Naive B cell (primary cell): ENCODE measurements around the gene LIME1. TPM values are rescaled to one million over a fixed set of nuclear protein-coding genes. Genes with fewer than 3 reads are reported as not detected.

Experiments used
- ATAC-seq, 2 donors: fragments of 150-1000 bp; cut with Tn5 transposase; 2 replicates each; pipeline ENCODE4 v1.10.0; 2021; ENCODE audit warnings: low read depth in 2 of 2, mild to moderate bottlenecking in 2 of 2, moderate library complexity in 2 of 2
- DNase-seq: peaks from one replicate; pipeline ENCODE4 v3.0.0; 2022
- H3K27ac Mint-ChIP-seq, 6 donors: one replicate each; pipeline ENCODE4 v1.8.0; 2020 to 2022; ENCODE audit warnings: mild to moderate bottlenecking in 6 of 6, mixed read lengths in 6 of 6, moderate library complexity in 5 of 6, inconsistent platforms in 2 of 6
- H3K27me3 Mint-ChIP-seq, 3 donors: one replicate each; pipeline ENCODE4 v1.8.0; 2021 to 2022; ENCODE audit warnings: mixed read lengths in 3 of 3, mild to moderate bottlenecking in 1 of 3
- H3K36me3 Mint-ChIP-seq, 2 donors: one replicate each; pipeline ENCODE4 v1.8.0; 2020 to 2022; ENCODE audit warnings: mixed read lengths in 2 of 2, inconsistent platforms in 1 of 2, mild to moderate bottlenecking in 1 of 2
- H3K4me1 Mint-ChIP-seq, 3 donors: one replicate each; pipeline ENCODE4 v1.8.0; 2020 to 2022; ENCODE audit warnings: mixed read lengths in 3 of 3, inconsistent platforms in 1 of 3, mild to moderate bottlenecking in 1 of 3, moderate library complexity in 1 of 3
- H3K4me3 Mint-ChIP-seq, 8 donors: one replicate each; pipeline ENCODE4 v1.8.0; 2020 to 2022; ENCODE audit warnings: mild to moderate bottlenecking in 8 of 8, mixed read lengths in 8 of 8, moderate library complexity in 8 of 8, inconsistent platforms in 2 of 8
- H3K9me3 Mint-ChIP-seq, 7 donors: one replicate each; pipeline ENCODE4 v1.8.0; 2020 to 2022; ENCODE audit warnings: mixed read lengths in 7 of 7, mild to moderate bottlenecking in 5 of 7, inconsistent platforms in 2 of 7, moderate library complexity in 1 of 7
- polyA plus RNA-seq, 6 donors: library from polyadenylated mRNA; unstranded; fragments of 300-500 nt; fragmentation: Illumina TruSeq; gene quantifications; one replicate each; pipeline ENCODE4 v1.2.3, GENCODE V29; 2021; ENCODE audit warnings: low read depth in 6 of 6

LIME1 gene, protein sequence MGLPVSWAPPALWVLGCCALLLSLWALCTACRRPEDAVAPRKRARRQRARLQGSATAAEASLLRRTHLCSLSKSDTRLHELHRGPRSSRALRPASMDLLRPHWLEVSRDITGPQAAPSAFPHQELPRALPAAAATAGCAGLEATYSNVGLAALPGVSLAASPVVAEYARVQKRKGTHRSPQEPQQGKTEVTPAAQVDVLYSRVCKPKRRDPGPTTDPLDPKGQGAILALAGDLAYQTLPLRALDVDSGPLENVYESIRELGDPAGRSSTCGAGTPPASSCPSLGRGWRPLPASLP
- 10 to 100 TPM in 1 of 6 donors, 1 to 10 TPM in 5; 4.9 to 19.0 (median 8.8) TPM for polyA plus RNA-seq

DNA sequence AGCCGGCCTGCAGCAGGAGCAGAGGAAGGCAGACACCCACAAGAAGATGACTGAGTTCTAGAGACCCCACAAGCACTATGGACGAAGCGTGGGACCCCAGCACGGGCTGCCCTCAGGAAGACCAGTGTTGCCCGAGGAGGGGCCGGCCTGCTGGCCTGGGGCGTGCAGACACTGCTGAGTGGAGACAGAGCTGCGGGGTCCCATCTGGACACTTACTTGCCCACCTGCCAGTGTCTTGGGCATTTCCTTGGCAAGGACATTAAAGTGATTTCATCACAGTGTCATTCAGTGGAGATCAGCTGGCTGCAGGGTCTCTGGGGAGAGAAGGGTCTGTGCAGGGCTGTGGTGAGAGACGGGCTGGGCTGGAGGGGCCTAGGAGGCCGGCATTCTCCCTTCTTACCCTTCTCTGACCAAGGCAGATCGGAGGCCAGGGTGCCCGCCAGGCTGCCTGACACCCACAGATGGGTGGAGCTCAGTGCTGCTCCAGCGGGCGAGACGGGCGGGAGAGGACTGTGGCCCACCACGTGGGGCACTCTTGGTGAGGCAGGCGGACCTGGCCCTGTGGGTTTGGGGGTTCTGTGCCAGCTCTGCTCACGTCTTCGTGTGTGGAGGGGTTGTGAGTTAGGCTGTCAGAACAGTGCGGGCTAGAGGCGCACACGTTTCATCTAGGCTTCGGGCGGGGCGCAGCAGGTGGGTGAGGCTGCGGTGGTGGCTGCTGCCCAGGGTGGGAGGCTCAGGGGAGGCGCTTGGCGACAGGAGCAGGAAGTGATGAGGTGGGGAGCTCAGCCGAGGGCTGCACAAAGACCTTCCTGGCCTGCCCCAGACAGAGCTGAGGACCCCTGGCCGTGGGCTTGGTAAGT is at the start of gene LIME1:
TSS of gene LIME1 (plus strand) at position 806 of the 860 bp plus-strand sequence. CDS start 886 bp downstream, outside the sequence.
- Mint-ChIP-seq H3K4me1 (peaks cover 18 to 38% (median 19%) of the 10 kb centered on the region in 3 donors), H3K27me3 (no peaks in the 10 kb centered on the region), H3K9me3 (no peaks in the 10 kb centered on the region), H3K4me3 (peak within 1 kb of the TSS; percentile 79 to 90 (median 84)), H3K27ac (peak within 1 kb of the TSS in 5 of 6 donors; percentile 21 to 88 (median 62)), H3K36me3 (peaks cover 0 to 7% of the 10 kb centered on the region in 2 donors)
- DNase-seq (peak; percentile 63), ATAC-seq (peak; percentile 63 to 65)

DNA sequence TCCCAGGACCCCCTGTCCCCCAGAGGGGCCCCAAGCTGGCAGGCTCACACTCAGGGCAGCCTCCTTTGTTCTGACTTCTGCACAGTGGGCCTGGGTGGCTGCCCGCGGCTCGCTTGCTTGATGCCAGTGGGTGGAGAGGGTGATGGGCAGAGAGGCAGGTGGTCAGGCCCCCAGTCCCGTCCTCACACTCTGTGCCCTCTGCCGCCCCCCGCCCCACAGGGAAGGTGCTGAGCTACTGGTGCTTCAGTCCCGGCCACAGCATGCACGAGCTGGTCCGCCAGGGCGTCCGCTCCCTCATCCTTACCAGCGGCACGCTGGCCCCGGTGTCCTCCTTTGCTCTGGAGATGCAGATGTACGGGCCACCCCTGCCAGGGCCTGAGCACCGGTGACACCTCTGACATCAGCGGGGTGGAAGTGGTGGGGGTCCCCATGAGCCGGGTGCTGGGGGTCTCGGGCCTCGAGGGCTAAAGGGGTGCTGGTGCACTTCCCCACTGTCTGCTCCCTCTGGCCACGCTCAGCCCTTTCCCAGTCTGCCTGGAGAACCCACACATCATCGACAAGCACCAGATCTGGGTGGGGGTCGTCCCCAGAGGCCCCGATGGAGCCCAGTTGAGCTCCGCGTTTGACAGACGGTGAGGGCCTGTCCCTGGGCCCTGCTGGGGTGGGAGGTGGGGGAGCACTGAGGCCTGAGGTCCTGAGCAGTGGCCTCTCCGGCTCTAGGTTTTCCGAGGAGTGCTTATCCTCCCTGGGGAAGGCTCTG is 48.9 kb upstream of the LIME1 start:
- H3K9me3 Mint-ChIP-seq: no peaks in the 10 kb centered on the region
- no peak for ATAC-seq
- H3K27me3 Mint-ChIP-seq: no peaks in the 10 kb centered on the region

DNA sequence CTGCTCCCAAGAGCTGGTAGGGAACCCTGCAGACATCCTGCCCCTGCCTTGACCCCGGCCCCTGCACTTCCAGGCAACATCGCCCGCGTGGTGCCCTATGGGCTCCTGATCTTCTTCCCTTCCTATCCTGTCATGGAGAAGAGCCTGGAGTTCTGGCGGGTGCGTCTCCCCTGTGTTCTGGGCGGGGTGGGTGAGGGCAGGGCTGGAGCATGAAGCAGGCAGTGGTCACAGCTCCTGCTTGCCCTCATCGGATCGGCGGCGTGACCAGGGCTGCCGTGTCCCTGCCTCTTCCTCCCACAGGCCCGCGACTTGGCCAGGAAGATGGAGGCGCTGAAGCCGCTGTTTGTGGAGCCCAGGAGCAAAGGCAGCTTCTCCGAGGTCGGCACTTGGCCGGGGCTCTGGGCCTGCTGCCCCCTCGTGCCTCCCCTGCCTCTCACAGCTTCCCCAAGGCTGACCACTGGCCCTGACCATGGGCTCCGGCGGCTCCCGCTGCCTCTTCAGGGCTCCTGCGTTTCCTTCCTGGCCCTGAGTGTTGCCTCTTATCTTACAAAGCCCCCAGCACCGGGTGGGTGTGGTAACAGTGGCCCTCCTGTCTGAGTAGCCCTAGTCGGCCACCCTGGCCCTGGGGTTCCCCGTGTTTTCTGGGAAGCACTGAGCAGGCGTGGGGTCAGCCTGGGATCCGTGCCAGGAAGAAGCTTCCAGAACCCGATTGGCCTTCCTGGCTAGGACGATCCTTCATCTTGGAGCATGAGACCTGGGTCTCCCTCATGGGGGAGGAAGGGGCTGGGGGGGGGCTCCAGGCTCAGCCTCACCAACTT is 48.0 kb upstream of the LIME1 start:
- ATAC-seq: no peak
- H3K36me3 Mint-ChIP-seq: no peaks in the 10 kb centered on the region
- H3K9me3 Mint-ChIP-seq: no peaks in the 10 kb centered on the region
- DNase-seq: no peak
- no peak overlapping the region for H3K27ac Mint-ChIP-seq
- peaks cover 3 to 5% (median 5%) of the 10 kb centered on the region in 3 donors for H3K4me1 Mint-ChIP-seq
- H3K4me3 Mint-ChIP-seq: no peak overlapping the region
- no peaks in the 10 kb centered on the region for H3K27me3 Mint-ChIP-seq

More for the DNA sequence above, 48.9 kb upstream of the LIME1 start:
- DNase-seq: no peak
- H3K4me3 Mint-ChIP-seq: no peak overlapping the region
- no peaks in the 10 kb centered on the region for H3K36me3 Mint-ChIP-seq
- H3K4me1 Mint-ChIP-seq: peaks cover 3 to 5% (median 5%) of the 10 kb centered on the region in 3 donors
- no peak overlapping the region for H3K27ac Mint-ChIP-seq

DNA sequence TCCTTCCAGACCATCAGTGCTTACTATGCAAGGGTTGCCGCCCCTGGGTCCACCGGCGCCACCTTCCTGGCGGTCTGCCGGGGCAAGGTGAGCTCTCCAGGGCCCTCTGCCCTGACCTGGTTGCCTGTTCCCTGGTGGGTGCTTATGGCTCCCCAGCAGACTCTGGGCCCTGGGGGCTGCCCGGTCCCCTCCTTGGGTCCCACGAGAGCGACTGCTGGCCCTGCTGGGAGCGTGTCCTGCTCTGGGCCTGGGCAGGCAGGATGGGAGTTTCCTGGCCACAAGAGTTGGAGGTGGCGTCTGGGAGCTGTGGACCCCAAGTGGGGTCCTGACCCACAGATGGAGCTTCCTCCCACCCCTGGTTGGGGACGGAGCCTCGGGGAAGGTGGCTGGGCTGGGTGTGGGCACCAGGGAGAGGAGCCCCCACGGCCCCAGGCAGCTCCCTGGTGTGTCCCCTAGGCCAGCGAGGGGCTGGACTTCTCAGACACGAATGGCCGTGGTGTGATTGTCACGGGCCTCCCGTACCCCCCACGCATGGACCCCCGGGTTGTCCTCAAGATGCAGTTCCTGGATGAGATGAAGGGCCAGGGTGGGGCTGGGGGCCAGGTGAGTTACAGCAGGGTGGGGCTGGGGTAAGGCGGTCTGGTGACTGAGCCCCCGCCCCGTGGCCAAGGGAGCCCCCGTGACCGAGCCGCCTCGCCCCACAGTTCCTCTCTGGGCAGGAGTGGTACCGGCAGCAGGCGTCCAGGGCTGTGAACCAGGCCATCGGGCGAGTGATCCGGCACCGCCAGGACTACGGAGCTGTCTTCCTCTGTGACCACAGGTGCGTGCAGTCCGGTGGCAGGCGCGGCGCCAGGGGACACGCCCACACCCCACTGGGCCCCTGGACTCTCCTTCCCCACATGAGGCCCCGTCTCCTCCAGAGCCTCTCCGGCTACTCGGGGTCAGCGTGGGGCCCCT is 47.1 kb upstream of the LIME1 start:
- Mint-ChIP-seq H3K27ac (no peak overlapping the region), H3K36me3 (no peaks in the 10 kb centered on the region), H3K4me1 (peaks cover 3 to 5% (median 5%) of the 10 kb centered on the region in 3 donors), H3K4me3 (no peak overlapping the region), H3K9me3 (no peaks in the 10 kb centered on the region), H3K27me3 (no peaks in the 10 kb centered on the region)
- DNase-seq (no peak), ATAC-seq (no peak)

DNA sequence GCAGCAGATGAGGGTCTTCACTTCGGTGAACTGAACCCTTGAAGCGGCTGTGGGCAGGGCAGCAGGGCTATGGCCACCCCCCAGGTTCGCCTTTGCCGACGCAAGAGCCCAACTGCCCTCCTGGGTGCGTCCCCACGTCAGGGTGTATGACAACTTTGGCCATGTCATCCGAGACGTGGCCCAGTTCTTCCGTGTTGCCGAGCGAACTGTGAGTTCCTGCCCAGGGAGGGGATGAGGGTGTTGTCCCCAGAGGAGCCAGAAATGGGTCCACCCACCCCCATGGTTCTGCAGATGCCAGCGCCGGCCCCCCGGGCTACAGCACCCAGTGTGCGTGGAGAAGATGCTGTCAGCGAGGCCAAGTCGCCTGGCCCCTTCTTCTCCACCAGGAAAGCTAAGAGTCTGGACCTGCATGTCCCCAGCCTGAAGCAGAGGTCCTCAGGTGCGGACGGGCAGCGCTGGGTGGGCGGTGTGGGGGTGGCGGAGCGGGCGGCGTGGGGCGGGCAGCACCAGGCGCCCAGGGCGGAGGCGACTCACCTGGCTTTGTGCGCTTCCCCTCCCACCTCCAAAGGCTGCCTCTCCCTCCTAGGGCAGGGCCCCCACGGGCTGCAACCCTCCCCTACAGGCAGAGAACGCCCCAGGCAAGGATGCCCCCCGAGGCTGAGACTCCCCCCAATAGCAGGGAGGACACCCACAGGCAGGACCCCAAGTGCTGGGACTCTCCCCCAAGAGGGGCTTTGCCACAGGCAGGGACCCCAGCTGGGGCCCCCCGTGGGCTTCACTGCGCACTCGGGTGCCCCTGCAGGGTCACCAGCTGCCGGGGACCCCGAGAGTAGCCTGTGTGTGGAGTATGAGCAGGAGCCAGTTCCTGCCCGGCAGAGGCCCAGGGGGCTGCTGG is 46.2 kb upstream of the LIME1 start:
- H3K4me3 Mint-ChIP-seq: no peak overlapping the region
- H3K36me3 Mint-ChIP-seq: no peaks in the 10 kb centered on the region
- H3K9me3 Mint-ChIP-seq: no peaks in the 10 kb centered on the region
- no peak overlapping the region for H3K27ac Mint-ChIP-seq
- H3K4me1 Mint-ChIP-seq: peaks cover 3 to 5% (median 5%) of the 10 kb centered on the region in 3 donors
- ATAC-seq (no peak), DNase-seq (no peak)
- H3K27me3 Mint-ChIP-seq: no peaks in the 10 kb centered on the region

DNA sequence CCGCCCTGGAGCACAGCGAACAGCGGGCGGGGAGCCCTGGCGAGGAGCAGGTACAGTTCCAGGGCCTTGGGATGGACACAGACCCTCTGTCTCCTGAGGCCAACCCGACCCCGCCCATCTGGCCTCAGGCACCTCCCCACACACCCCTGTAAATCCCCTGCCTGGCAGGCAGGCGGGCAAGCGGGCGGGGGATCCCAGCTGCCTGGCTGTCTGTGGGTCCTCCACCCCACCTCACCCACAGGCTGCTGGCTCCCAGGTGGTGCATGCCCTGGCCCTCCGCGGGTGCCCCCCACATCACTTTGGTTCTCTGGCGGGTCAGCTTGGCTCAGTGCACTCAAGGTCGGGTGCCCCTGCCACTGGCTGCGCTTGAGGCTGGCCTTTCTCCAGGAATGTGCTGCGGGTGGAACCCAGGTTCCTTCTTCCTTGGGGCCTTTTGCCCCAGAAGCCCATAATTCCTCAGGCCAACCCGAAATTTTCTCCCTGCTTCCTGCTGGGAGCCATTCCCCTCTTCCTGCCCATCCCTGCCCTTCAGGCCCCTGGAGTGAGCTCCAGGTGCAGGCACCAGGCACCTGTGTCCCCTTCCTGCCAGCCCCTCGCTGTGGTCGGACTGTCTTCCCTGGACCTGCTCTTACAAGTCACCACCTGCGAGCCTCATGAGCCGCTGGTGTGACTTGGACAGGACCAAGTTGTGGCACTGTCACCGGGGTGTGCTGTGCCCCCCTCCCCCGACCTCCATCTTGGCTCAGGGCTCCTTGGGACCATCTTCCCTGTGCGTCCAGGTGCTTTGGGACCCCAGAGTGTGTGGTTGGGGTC is 45.4 kb upstream of the LIME1 start:
- no peaks in the 10 kb centered on the region for H3K36me3 Mint-ChIP-seq
- no peaks in the 10 kb centered on the region for H3K27me3 Mint-ChIP-seq
- ATAC-seq: peak; percentile 49 to 62
- H3K4me1 Mint-ChIP-seq: peaks cover 5 to 8% (median 6%) of the 10 kb centered on the region in 3 donors
- DNase-seq: no peak
- H3K9me3 Mint-ChIP-seq: no peaks in the 10 kb centered on the region
- H3K4me3 Mint-ChIP-seq: peak overlapping the region in 1 of 8 donors; percentile 74
- H3K27ac Mint-ChIP-seq: peak overlapping the region in 2 of 6 donors; percentile 47 to 77

DNA sequence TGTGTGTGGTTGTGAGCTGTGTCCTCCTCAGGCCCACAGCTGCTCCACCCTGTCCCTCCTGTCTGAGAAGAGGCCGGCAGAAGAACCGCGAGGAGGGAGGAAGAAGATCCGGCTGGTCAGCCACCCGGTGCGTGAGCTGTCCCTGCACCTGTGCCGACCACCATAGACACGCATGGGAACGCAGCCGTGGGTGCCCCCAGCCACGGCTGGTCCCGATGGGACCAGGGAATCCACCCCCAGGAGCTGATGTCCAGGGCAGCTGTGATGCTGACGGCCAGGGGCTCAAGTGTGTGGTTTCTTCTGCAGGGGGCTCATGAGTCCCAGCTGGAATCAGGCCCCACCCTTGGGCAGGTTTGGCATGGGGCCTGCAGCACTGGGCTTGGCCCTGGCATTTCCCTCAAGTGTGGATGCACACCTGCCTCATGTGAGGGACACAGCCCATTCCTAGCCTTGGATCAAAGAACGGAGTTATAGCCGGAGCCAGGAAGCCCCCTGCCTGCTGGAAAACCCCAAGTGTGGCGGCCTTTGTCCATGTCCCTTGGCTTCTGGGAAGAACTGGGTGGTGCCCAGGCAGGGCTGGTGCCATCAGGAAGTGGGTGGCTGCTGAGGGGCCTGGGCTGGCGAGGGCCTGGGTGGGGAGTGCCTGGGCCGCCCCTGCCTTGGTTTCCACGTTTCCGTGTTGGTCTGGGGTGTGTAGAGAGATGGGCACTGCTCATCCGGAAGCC is 44.6 kb upstream of the LIME1 start:
- H3K9me3 Mint-ChIP-seq: no peaks in the 10 kb centered on the region
- ATAC-seq (no peak), DNase-seq (no peak)
- H3K27ac Mint-ChIP-seq: peak overlapping the region in 1 of 6 donors; percentile 77
- no peak overlapping the region for H3K4me3 Mint-ChIP-seq
- no peaks in the 10 kb centered on the region for H3K27me3 Mint-ChIP-seq
- H3K36me3 Mint-ChIP-seq: no peaks in the 10 kb centered on the region
- peaks cover 6 to 13% (median 11%) of the 10 kb centered on the region in 3 donors for H3K4me1 Mint-ChIP-seq

DNA sequence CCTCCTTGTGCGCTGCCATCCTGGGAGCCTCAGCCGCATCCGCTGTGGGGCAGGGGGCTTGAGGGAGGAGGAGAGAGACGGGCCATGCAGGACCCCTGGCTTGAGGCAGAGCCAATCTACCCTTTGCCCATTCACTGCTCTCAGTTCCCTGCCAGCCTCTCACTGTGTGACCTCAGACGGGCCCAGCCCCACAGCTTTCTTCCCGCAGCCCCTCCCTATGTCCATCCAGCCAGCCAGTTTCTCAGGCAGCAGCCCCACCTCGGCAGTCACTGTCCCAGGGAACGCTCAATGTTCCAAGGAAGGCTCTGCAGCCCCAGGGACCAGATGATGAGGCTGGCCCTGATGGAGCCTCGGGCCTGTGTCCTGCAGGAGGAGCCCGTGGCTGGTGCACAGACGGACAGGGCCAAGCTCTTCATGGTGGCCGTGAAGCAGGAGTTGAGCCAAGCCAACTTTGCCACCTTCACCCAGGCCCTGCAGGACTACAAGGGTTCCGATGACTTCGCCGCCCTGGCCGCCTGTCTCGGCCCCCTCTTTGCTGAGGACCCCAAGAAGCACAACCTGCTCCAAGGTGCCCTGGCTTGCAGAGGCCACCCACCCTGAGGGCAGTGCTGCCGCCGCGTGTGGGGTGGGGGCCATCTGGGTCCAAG is 43.9 kb upstream of the LIME1 start:
- DNase-seq (no peak), ATAC-seq (no peak)
- Mint-ChIP-seq H3K27me3 (no peaks in the 10 kb centered on the region), H3K4me1 (peaks cover 5 to 18% (median 11%) of the 10 kb centered on the region in 3 donors), H3K27ac (peak overlapping the region in 1 of 6 donors; percentile 12), H3K36me3 (no peaks in the 10 kb centered on the region), H3K9me3 (no peaks in the 10 kb centered on the region), H3K4me3 (no peak overlapping the region)

DNA sequence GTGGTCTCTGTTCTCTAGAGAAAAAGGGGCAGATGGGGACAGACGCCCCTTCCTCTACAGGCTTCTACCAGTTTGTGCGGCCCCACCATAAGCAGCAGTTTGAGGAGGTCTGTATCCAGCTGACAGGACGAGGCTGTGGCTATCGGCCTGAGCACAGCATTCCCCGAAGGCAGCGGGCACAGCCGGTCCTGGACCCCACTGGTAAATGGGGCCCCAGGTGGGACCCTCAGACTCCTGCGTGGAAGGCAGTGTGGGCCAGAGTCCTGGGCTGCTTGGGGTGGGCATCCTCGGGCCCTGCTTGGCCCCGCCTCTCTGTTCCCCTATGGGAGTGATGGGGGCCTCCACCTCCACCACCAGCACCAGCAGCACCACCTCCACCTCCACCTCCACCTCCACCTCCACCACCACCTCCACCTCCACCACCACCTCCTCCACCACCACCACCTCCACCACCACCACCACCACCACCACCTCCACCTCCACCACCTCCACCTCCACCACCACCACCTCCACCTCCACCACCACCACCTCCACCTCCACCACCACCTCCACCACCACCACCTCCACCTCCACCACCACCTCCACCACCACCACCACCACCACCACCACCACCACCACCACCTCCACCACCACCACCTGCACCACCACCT is 43.3 kb upstream of the LIME1 start:
- Mint-ChIP-seq H3K4me3 (no peak overlapping the region), H3K36me3 (no peaks in the 10 kb centered on the region), H3K9me3 (no peaks in the 10 kb centered on the region), H3K27ac (peak overlapping the region in 1 of 6 donors; percentile 12), H3K4me1 (peaks cover 5 to 18% (median 11%) of the 10 kb centered on the region in 3 donors), H3K27me3 (no peaks in the 10 kb centered on the region)
- ATAC-seq: no peak
- no peak for DNase-seq
